Effector CD8-positive, alpha-beta T cell (primary cell): ENCODE data around the gene KIF5A.
A peak's percentile ranks its signal among the peaks of the same experiment; 100 is the strongest.
"Not testable (repeated sequence)": the region's sequence is repeated elsewhere in the genome, so short reads cannot be mapped to it uniquely, and the experiment has no call there.

Experiments used
- DNase-seq: peaks from one replicate; lab custom pipeline; 2025; lab: John Stamatoyannopoulos, UW
- total RNA-seq, 4 experiments: gene quantifications; one replicate each; lab custom pipeline; 2026; lab: John Stamatoyannopoulos, UW

The KIF5A gene
- 3.0 to 8.2 (median 4.6) reads per million in 4 experiments for total RNA-seq

- DNase-seq: peak; percentile 45
These were observed at the start of gene KIF5A for GRCh38 chr12:57549909-57550640. TSS of gene KIF5A (plus strand) at chr12:57550044. CDS start at chr12:57550272, 228 bp downstream.

DNA sequence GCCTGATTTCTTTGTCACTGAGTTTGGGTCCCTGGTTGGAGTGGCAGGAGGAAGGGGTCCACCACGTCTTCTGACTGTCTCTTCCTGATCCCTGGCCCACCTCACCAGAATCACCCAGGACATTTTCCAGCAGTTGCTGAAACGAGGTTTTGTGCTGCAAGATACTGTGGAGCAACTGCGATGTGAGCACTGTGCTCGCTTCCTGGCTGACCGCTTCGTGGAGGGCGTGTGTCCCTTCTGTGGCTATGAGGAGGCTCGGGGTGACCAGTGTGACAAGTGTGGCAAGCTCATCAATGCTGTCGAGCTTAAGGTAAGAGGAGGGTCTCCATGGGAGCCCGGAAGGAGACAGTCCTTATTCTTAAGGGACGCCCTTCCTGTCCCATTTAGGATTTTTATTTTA lies 49.6 kb upstream of the KIF5A start:
- no peak for DNase-seq

- not testable (repeated sequence) for DNase-seq
These were observed 47.4 kb upstream of the KIF5A start for GRCh38 chr12:57502311-57502969.

GRCh38 chr12:57506541-57506940 lies 43.3 kb upstream of the KIF5A start:
- DNase-seq: not testable (repeated sequence)

DNA sequence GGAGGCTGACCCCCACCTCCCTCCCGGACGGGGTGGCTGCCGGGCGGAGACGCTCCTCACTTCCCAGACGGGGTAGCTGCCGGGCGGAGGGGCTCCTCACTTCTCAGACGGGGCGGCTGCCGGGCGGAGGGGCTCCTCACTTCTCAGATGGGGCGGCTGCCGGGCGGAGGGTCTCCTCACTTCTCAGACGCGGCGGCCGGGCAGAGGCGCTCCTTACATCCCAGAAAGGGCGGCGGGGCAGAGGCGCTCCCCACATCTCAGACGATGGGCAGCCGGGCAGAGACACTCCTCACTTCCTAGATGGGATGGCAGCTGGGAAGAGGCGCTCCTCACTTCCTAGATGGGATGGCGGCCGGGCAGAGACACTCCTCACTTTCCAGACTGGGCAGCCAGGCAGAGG lies 42.0 kb upstream of the KIF5A start:
- DNase-seq: not testable (repeated sequence)

GRCh38 chr12:57511161-57511560 lies 38.7 kb upstream of the KIF5A start:
- DNase-seq: no peak

DNA sequence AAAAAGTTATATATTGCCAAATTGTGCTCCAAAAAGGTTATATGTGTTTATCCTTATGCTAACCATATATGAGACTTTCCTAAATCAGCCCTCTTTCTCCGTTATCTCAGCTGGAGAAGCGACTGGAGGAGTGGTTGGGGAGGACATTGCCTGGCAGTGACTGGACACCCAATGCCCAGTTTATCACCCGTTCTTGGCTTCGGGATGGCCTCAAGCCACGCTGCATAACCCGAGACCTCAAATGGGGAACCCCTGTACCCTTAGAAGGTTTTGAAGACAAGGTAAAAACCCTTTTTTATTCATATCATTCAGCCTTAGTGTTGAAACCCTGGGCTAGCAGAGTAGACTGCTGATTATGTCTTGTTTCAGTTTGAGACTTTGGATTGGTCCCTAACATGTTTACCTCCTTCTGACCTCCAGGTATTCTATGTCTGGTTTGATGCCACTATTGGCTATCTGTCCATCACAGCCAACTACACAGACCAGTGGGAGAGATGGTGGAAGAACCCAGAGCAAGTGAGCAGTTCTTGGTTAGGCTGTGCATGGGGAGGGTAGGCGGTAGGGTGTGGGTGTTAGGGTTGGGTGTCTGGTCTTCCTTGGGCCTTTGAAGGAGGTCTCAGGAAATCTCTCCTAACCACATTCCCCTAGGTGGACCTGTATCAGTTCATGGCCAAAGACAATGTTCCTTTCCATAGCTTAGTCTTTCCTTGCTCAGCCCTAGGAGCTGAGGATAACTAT lies 38.1 kb upstream of the KIF5A start:
- no peak for DNase-seq

DNA sequence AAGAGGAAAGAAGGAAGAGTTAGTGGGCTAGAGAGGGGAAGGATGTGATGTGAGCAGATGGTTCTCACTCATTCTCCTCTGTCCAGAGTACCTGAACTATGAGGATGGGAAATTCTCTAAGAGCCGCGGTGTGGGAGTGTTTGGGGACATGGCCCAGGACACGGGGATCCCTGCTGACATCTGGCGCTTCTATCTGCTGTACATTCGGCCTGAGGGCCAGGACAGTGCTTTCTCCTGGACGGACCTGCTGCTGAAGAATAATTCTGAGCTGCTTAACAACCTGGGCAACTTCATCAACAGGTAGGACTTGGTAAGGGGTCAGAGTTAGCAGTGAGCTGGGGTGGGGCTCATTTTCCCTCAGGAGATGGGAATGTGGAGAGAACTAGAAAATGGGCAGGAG lies 37.2 kb upstream of the KIF5A start:
- no peak for DNase-seq

DNA sequence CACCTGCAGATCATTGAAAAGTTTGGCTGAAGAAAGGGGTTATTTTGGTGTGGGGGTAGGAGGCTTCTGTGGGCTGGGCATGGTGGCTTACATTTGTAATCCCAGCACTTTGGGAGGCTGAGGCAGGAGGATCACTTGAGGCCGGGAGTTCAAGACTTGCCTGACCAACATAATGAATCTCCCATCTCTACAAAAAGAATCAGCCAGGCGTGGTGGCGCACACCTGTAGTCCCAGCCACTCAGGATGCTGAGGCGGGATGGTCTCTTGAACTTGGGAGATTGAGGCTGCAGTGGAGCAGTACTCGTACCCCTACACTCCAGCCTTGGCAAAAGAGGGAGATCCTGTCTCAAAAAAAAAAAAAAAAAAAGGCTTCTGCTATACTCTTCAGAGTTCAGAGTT lies 36.6 kb upstream of the KIF5A start:
- DNase-seq: no peak

DNA sequence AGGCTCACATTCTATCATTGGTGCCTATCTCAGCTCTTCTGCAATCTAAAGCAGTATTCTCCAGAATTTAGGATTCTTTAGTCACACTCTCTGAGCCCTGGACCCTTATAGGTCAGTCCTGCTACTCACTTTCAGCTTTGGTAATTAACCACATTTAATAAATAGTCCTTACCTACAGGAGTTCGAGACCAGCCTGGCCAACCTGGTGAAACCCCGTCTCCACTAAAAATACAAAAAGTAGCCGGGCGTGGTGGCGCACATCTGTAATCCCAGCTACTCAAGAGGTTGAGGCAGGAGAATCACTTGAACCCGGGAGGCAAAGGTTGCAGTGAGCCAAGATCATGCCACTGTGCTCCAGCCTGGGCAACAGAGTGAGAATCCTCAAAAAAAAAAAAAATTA lies 36.2 kb upstream of the KIF5A start:
- DNase-seq: not testable (repeated sequence)

GRCh38 chr12:57514246-57514645 lies 35.6 kb upstream of the KIF5A start:
- not testable (repeated sequence) for DNase-seq

GRCh38 chr12:57514720-57515407 lies 35.0 kb upstream of the KIF5A start:
- no peak for DNase-seq

GRCh38 chr12:57515408-57515933 lies 34.4 kb upstream of the KIF5A start:
- no peak for DNase-seq

DNA sequence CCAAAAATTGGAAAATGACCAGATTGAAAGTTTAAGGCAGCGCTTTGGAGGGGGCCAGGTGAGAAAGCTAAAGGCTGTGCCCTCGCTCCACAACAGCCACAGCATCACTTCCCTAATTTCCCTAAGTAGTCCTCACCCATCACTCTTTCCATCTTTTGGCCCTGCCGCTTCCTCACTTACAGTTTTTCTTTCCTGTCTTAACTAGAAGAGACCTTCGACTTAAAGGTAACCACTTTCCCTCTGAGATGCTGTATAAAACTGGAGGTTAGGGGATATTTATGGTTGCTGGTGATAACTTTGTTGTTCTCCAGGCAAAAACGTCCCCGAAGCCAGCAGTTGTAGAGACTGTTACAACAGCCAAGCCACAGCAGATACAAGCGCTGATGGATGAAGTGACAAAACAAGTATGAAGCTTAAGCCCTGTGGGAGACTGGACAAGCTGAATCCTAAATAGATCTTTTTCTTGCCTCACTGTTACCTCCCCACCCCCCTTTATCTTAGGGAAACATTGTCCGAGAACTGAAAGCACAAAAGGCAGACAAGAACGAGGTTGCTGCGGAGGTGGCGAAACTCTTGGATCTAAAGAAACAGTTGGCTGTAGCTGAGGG lies 33.8 kb upstream of the KIF5A start:
- DNase-seq: no peak

DNA sequence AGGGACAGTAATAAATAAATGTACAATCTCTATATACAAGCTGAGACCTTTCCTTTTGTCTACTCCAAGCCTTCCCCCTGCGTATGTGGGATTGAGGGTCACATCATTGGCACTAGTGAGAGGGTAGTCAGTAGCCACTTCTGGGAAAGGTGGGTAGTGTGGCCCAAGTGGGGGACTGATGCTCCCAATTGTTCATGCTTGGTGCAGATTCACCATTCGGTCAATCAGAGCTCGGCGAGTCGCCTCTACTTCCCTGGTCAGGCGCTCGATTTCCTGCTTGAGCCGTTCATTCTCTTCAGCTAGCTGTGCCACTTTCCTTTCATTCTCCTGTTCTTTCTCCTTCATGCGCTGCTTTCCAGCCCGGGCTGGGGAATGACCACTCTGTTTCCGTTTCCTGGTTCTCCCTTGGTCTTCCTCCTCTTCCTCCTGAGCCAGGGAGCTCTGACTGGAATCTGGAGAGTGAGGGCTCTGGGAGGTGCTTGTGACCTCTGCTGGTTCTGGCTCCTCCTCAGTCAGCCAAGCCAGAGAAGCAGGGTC lies 33.2 kb upstream of the KIF5A start:
- DNase-seq: no peak

- DNase-seq: no peak
These were observed 32.7 kb upstream of the KIF5A start for GRCh38 chr12:57517187-57517586.

DNA sequence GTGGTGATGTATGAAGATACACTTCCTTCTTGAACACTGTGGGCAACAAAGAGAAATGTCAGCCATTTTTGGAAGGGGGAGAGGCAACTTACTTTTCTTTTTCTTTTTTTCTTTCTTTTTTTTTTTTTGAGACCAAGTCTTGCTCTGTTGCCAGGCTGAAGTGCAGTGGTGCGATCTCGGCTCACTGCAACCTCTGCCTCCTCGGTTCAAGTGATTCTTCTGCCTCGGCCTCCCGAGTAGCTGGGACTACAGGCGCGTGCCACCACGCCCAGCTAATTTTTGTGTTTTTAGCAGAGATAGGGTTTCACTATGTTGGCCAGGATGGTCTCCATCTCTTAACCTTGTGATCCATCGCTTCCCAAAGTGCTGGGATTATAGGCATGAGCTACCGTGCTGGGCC lies 32.1 kb upstream of the KIF5A start:
- DNase-seq: not testable (repeated sequence)

GRCh38 chr12:57518176-57518919 lies 31.5 kb upstream of the KIF5A start:
- no peak for DNase-seq

DNA sequence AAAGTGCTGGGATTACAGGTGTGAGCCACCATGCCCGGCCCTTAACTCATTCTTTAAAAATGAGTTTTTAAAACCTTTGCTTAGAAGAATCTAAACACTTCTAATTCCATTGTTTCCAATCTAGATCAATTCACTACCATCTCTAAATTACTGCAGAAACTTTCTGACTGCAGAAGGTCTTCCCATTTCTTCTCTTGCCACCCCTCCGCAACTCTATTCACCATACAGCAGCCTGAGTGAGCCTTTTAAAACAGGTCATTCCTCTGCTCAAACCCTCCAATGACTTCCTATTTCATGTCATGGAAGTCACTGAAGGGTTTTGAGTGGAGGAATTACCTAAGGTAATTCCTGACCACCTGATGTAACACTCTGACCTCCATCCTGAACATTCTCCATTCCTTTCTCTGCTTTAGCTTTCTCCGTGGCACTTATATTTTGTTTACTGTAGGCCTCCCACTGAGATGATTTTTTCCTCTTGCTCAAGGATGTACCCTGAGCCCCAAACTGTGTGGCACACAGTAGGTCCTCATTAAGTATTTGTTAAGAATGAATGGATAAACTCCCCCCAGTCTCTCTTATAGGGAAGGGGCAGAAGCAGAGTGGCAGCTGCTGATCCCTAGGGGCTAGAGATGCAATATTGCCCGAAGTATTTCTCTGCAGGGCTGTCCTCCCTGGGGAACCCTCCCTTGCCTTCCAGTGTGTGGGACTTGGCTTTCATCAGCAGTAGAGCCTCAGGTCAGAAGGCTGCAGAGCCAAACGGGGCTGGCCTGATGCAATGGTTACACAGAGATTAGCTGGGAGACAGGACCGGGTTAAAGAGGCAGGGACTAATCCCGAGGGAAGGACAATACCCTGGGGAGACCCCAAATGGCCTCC lies 30.7 kb upstream of the KIF5A start:
- no peak for DNase-seq

DNA sequence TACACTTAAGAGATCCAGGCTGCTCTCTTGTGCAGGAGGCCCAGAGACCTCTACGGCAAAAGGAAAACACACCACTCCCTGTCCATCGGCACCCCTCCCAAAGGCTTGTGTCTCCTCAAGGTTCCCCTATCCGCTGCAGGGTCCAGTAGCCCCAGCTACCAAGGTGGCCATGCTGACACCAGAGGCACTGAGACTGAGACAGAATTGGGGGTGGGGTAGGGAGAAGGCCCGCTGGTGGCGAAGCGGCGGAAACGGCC lies 30.1 kb upstream of the KIF5A start:
- peak; percentile 15 for DNase-seq
